ENCODE data around the gene WDR11. TPM values are rescaled to one million over a fixed set of nuclear protein-coding genes. Genes with fewer than 3 reads are reported as not detected.

WDR11 gene
- total RNA-seq, 1 donor from 2014 or later: 45.4 TPM

GRCh38 chr10:120873741-120874140 is 22.6 kb downstream of the WDR11 start:
- H3K4me1 Mint-ChIP-seq: no peaks in the 10 kb centered on the region
- no peak overlapping the region for H3K27ac Mint-ChIP-seq (ENCODE audit: unreplicated experiment)
- DNase-seq (ENCODE audit: low read depth, low spot score): no peak
- no peaks in the 10 kb centered on the region for H3K27me3 Mint-ChIP-seq (ENCODE audit: low read depth)
- H3K9me3 Mint-ChIP-seq: peaks cover 6% of the 10 kb centered on the region
- TF ChIP-seq, protein P1, sequence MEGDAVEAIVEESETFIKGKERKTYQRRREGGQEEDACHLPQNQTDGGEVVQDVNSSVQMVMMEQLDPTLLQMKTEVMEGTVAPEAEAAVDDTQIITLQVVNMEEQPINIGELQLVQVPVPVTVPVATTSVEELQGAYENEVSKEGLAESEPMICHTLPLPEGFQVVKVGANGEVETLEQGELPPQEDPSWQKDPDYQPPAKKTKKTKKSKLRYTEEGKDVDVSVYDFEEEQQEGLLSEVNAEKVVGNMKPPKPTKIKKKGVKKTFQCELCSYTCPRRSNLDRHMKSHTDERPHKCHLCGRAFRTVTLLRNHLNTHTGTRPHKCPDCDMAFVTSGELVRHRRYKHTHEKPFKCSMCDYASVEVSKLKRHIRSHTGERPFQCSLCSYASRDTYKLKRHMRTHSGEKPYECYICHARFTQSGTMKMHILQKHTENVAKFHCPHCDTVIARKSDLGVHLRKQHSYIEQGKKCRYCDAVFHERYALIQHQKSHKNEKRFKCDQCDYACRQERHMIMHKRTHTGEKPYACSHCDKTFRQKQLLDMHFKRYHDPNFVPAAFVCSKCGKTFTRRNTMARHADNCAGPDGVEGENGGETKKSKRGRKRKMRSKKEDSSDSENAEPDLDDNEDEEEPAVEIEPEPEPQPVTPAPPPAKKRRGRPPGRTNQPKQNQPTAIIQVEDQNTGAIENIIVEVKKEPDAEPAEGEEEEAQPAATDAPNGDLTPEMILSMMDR (conservative IDR thresholded peaks at IDR 0.05): no peak
- H3K4me3 Mint-ChIP-seq: no peak overlapping the region
- H3K36me3 Mint-ChIP-seq (ENCODE audit: low read depth): peaks cover 13% of the 10 kb centered on the region

- peaks cover 6% of the 10 kb centered on the region for H3K36me3 Mint-ChIP-seq (ENCODE audit: low read depth)
- no peak overlapping the region for H3K27ac Mint-ChIP-seq (ENCODE audit: unreplicated experiment)
- no peaks in the 10 kb centered on the region for H3K9me3 Mint-ChIP-seq
- H3K4me1 Mint-ChIP-seq: no peaks in the 10 kb centered on the region
- H3K27me3 Mint-ChIP-seq (ENCODE audit: low read depth): no peaks in the 10 kb centered on the region
- H3K4me3 Mint-ChIP-seq: no peak overlapping the region
- DNase-seq (ENCODE audit: low read depth, low spot score): no peak
- TF ChIP-seq, protein P1 (conservative IDR thresholded peaks at IDR 0.05): no peak
Observed at GRCh38 chr10:120883071-120883470, 31.9 kb downstream of the WDR11 start.

- TF ChIP-seq, protein P1 (conservative IDR thresholded peaks at IDR 0.05): no peak
- Mint-ChIP-seq H3K27me3 (ENCODE audit: low read depth) (no peaks in the 10 kb centered on the region), H3K4me1 (no peaks in the 10 kb centered on the region), H3K27ac (ENCODE audit: unreplicated experiment) (no peak overlapping the region), H3K9me3 (no peaks in the 10 kb centered on the region), H3K36me3 (ENCODE audit: low read depth) (peaks cover 13% of the 10 kb centered on the region), H3K4me3 (no peak overlapping the region)
- DNase-seq (ENCODE audit: low read depth, low spot score): no peak
Observed at GRCh38 chr10:120887482-120887881, 36.3 kb downstream of the WDR11 start.

GRCh38 chr10:120891365-120891764 is 40.2 kb downstream of the WDR11 start:
- Mint-ChIP-seq H3K4me3 (no peak overlapping the region), H3K4me1 (no peaks in the 10 kb centered on the region), H3K9me3 (peaks cover 2% of the 10 kb centered on the region), H3K27me3 (ENCODE audit: low read depth) (no peaks in the 10 kb centered on the region), H3K27ac (ENCODE audit: unreplicated experiment) (no peak overlapping the region), H3K36me3 (ENCODE audit: low read depth) (peaks cover 20% of the 10 kb centered on the region)
- DNase-seq (ENCODE audit: low read depth, low spot score): no peak
- TF ChIP-seq, protein P1 (conservative IDR thresholded peaks at IDR 0.05): no peak

DNA sequence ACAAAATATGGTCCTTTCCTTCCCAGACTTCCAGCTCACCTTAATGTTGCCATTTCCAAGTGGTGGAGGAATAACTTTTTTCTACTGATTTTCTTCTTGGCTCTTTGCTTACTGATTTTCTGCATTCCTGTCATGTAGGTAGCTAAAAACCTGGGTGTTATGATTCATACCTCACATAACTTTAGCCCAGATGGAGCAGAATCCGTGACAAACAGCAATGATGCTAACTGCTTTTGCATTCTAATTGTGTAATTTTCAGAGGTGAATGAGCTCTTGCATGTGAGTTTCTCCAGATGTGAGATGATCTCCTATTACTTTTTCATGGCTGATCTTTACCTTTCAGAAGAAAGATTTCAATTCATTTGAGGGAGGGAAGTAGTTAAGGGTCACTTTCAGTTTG is 43.4 kb downstream of the WDR11 start:
- TF ChIP-seq, protein P1 (conservative IDR thresholded peaks at IDR 0.05): no peak
- H3K27ac Mint-ChIP-seq (ENCODE audit: unreplicated experiment): no peak overlapping the region
- H3K27me3 Mint-ChIP-seq (ENCODE audit: low read depth): no peaks in the 10 kb centered on the region
- no peak overlapping the region for H3K4me3 Mint-ChIP-seq
- H3K4me1 Mint-ChIP-seq: peaks cover 4% of the 10 kb centered on the region
- H3K9me3 Mint-ChIP-seq: peaks cover 2% of the 10 kb centered on the region
- peaks cover 26% of the 10 kb centered on the region for H3K36me3 Mint-ChIP-seq (ENCODE audit: low read depth)
- DNase-seq (ENCODE audit: low read depth, low spot score): no peak

DNA sequence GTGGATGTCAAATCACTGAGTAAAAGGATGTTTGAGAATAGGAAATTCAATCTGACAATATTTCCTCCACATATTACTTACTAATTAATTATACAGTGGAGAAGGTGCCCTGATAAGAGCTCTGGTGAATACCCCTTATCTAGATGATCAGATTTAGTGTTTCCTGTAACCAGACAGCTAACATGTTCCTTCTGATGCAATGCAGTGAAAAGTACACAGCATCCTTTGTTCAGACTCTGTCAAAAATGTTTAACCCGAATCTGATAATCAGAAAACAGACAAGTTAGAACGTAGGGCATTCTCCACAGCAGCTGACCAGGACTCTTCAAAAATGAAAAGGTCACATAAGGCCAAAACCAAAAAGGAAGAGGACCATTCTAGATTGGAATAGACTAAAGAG is 46.2 kb downstream of the WDR11 start:
- no peak for DNase-seq (ENCODE audit: low read depth, low spot score)
- Mint-ChIP-seq H3K27me3 (ENCODE audit: low read depth) (no peaks in the 10 kb centered on the region), H3K36me3 (ENCODE audit: low read depth) (peaks cover 26% of the 10 kb centered on the region), H3K27ac (ENCODE audit: unreplicated experiment) (peak overlapping the region; percentile 46), H3K4me3 (no peak overlapping the region), H3K9me3 (peaks cover 2% of the 10 kb centered on the region), H3K4me1 (peaks cover 4% of the 10 kb centered on the region)
- TF ChIP-seq, protein P1 (conservative IDR thresholded peaks at IDR 0.05): no peak

Data from neural crest cell (in vitro differentiated cells).